NCI-H1092 (cell line): ENCODE data around the gene AMOTL1.

ENCODE experiments used
- DNase-seq: peaks from one replicate; lab custom pipeline; 2025; lab: John Stamatoyannopoulos, UW

AMOTL1 gene

DNA sequence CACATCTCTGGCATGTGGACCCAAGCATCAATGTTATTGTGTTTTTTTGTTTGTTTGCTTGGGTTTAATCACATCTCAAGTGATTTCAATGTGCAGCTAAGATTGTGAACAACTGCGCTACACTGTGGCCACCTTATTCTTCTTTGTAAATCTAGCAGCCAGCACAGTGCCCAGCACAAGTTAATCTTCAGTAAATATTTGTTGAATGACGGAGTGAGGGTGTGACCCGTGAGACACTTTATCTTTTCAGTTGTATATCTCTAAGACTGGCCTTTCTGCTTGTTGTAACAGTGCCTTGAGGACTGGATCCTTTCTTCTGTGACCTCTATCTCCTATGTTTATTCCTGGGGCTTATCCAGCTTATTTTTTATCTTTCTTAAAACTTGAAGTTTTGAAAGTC, 21.4 kb upstream of the AMOTL1 start:
- no peak for DNase-seq

DNA sequence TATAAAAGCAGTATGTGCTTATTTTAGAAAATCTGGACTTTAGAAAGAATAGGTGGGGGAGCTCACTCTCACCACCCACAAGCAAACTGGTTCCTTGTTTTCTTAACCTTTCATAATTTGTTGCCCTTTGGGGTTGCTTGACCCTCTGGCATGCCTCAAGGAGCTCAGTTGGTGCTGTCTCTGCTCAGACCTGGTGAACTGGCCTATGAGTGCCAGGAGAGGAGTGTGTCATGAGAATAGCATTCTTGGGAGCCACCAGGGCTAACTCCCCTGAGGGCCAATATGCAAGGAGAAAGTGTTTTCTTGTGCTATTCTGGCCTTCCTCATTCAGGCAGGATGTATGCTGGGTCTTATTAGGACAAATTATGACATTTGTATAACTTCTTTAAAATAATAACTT, 21.0 kb upstream of the AMOTL1 start:
- DNase-seq = no peak

DNA sequence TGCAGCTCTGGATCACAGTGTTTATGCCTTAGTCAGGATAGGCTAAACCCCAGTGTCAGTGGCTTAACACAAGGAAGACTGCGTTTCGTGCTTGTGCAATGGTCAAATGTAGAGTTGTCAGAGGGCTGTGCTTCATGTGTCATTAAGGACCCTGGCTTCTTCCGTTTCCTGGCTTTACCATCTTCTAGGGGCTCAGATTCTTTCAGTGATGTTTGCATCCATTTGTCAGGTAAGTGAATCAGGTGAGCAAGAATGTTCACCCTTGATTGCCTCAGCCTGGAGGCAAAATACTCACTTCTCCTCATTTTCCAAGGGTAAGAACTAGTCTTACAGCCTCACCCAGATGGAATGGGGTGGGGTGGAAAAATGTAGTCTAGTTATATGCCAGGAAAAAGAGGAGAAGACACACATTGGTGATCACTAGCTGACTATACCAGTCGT, 20.5 kb upstream of the AMOTL1 start:
- DNase-seq = no peak

DNA sequence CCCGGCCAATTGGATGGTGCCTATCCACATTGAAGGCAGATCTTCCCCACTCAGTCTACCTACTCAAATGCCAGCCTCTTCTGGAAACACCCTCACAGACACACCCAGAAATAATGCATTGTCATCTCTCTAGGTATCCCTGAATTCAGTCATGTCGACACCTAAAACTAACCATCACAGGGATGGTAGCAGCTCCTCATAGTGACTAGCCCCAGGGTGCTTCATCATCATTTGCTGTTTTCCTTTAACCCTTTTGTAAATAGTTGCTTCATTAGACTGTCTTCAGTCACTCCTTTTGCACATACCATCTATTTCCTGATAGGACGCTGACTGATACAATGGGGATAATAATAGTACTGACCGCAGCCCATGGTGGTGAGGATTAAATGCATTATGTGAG, 18.8 kb upstream of the AMOTL1 start:
- DNase-seq = no peak

DNA sequence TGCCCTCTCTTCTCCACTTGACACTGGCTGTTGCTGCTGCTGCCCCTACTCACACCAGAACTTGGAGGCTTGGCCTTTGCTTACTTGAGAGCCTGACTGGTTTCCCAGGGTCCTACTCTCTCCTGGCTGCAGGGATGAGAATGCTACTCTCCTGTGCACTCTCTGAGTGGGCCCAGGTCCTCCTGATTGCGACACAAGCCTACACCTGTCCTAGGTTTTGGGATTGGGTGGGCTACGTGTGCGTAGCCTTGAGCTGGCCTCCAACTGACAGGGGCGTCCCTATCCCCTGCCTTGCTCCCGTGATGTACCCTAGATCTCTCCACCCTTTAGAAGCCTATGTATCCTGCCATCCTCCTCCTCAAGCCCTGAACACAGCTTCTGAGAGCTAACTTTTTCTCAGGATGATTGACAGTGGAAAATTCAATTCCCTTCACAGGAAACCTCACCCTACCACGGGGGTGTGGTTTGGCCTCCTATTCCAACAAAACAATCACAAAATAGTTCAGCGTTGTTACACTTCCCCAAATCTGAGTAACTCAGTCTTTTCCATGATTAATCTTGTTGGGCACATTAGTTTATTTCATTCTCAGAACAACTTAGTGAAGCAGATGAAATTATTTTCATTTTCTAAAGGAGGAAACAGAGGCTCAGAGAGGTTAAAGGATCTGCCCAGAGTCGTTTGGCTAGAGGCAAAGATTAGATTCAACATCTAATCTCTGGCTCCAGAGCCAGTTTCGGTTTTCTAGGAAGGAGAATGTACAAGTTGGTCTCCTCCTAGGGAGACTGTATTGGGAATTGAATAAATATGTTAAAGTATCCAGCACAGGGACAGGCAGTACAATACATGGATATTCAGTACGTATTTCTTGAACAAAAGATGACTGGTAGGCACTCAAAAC, 17.6 kb upstream of the AMOTL1 start:
- DNase-seq = no peak

DNA sequence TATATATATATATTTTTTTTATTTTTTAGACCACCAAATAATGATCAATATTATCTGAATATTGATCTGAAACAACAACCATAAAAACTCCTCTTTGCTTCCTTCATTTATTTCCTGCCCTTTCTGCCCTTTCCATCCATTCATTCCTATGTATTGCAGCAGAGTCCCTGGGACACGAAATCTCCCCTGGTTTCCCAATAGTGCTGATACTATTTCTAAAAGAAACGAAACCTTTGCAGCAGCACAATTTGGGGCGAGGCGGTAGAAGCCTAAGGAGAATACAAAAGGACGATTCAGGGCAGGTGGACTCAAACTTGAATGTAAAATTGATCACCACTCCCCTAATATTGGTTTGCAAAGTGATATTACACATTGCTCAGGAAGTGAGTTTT, 16.9 kb upstream of the AMOTL1 start:
- no peak for DNase-seq

DNA sequence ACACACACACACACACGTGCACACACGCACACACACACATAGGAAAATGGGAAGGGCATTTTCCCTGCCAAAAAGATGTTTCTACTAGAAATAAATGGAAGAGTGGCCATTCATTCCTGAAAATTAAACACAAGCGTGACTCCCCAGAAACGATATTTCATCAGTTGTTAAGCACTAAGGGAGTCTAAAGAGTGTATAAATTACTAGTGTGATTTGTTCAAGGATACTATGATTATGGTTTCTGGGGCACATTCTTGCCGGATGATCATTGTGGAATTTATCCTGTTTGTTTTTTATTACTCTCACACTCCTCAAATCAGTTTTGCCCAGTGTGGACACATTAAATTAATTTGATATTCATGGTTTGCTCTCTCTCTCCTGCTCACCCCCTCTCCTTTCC, 16.4 kb upstream of the AMOTL1 start:
- DNase-seq = no peak

DNA sequence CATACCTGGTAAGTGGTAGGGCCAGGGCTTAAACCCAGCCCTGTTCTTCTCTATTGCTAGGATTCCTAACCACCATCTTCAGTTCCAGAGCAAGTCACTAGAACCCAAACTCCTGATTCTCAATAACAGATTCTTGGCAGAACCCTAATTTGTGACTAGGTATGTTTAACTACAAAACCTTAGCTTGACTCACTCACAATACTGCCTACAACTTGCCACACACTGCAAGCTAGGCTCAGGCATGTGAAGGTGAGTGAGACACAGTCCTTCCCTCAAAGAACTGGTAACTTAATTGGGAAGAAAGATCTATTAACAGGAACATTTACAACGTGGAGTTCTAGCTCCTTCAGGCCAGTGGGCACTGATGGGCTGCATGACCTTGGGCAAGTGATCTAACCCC, 14.5 kb upstream of the AMOTL1 start:
- DNase-seq = no peak

DNA sequence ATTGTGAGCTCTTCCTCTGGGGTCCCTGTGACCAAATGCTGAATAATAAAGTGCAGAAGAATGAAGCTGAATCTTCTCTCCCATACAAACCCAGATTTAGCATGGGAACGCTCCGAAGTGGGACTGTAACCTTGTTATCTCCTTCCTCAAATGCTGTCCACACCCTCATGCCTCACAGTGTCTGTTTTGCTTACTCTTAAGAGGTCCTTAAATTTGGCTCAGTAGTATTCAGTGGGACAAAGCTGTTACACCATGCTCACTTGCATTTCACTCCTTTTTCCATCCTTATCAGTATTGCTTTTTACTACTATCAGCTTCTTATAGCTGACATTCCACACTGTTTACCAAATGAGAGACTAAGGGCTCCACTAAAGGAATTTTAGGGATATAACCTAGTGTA, 13.8 kb upstream of the AMOTL1 start:
- DNase-seq = no peak

DNA sequence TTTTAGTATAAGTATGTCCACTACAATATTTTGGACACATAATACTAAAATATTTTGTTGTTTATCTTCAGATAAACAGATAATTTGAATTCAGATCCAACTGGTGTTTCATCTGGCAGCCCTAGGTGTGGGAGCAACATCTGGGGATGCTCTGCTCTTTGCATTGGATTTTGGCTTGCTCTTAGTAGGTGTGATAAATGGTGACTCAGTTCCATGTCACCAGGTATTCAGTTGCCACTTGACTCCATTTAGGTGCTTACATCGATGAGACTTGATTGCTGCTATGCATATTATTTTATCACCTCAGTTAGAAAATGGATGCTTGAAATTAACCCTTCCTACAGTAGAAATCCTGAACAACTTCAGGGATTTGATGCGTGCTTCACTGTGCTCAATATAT, 13.3 kb upstream of the AMOTL1 start:
- no peak for DNase-seq

DNA sequence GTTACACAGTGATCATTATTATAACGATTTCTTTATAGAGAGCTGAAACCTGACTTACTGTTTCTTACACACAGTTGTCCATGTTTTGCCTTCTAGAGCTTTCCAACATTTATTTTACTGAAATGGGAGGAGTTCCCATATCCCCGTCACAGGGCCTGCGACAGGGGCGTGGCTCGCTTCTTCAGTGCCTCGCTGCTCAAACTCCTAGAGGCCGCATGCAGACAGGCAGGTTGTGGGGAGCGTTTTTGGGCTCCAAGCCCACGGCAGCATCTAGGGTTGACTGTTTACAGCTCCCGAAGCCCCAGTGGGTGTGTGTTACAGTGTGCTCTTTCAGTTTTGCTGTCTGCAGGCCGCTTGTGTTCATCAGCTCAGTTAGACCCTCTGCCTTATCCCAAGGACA, 12.7 kb upstream of the AMOTL1 start:
- no peak for DNase-seq

DNA sequence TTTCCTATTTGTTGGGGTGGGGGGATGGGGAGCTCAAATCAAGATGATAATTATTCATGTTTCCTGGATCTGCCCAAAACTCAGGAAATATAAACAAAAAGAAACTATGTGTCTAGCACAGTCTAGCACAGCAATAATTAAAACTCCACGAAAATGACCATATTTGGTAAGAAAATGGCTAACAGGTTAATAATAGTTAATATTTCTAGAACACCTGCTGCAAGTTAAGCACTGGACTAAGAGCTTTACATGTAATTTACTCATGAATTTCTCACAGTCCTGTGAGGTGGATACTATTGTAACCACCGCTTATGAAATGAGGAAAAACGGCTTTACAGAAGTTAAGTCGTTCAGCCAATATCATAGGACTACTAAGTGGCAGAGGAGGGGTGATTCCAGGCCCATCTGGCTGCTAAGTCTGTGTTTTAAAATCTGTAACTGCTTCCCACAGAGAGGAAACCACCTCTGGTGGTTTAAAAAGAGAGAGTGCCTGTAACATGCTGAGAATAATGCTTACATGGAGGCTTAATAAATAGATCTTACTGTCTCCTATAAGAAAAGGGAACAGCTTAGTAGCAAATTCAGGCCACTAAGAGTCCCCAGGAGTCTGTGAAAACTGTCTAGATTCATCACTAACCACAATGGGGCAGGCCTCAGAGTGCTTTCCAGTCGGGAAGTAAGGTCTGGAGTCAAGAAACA, 11.0 kb upstream of the AMOTL1 start:
- no peak for DNase-seq

DNA sequence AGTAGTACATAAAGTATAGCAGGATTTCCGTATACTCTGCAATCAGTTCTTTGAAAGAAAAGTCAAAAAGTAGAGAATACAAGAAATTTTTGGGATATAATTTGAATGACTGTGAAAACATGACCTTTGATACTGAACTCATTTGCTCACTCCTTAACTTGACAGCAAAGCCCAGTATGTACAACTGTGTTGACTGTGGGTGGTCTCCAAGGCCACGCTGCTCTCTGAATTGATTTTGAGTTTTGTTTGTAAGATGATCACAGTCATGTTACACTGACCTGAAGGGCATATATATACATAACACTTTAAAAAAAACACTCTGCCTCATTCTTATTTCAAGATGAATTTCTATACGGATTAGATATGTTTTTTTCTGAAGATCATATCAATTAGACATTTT, 9.5 kb upstream of the AMOTL1 start:
- no peak for DNase-seq

DNA sequence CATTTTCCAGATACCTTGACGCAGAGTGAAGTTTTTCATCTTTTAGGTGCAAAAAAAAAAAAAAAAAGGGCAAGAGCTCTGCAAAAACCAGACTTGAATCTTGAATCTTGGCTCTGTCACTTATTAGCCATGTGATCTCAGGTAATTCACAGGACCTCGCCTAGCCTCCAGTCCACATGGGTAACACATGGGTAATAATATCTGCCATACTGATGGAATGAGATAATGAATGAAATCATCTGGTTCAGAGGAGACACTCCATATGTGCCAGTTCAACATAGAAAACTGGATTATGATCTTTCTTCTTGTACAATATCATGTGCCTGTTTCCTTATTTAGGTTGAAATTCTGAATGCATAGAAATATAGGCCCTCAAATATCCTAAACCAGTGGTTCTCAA, 8.6 kb upstream of the AMOTL1 start:
- no peak for DNase-seq

DNA sequence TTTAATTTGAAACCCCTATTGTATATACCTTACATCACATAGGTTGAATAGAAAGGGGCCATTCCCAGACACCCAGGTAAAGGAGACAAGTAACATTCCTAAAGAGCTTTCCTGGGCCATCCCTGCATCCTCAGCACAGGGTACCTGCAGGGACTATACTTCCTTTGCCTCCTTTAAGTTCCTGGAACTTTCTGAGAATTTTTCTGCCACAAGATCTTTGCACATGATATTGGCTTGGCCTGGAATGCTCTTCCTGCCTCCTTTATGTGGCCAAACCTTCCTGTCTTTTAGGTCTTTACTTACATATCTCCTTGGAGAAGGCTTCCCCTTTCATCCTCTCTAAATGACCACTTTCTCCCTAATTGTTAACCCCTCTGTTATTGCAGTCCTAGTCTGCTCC, 7.9 kb upstream of the AMOTL1 start:
- no peak for DNase-seq

DNA sequence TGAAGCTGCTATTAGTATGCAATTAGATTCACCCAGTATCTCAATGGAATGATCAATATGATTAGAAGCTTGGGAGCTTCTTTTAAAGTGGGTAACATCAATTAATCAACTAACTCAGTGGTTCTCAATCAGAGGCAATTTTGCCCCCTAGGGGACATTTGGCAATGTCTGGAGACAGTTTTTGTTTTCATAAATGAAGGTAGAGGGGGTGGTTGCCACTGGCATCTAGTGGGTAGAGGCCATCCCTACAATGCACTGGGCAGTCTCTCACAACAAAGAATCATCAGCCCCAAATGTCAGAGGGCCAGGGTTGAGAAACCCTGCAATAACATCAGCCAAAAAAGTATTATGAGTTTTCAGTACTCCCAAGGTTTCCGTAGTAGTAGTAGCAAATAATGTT, 5.9 kb upstream of the AMOTL1 start:
- DNase-seq = no peak

DNA sequence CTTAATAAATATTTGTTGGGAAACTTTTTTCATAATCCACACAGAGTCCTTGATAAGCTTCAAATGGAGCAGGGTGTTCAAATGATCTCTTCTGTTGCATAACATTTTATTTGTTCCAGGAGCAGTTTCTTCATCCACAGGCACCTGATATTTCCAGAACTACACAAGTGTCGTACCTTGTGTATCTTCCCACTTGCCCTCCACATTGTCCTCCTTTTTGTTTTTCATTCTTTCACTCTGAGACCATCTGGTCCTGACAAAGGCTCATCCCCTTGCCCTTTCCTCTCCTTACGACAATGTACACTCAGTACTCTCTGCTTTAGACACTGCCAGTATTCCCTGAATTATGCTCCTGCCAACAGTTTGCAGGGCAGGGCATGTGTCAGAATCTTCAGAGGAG, 5.2 kb upstream of the AMOTL1 start:
- DNase-seq = no peak

DNA sequence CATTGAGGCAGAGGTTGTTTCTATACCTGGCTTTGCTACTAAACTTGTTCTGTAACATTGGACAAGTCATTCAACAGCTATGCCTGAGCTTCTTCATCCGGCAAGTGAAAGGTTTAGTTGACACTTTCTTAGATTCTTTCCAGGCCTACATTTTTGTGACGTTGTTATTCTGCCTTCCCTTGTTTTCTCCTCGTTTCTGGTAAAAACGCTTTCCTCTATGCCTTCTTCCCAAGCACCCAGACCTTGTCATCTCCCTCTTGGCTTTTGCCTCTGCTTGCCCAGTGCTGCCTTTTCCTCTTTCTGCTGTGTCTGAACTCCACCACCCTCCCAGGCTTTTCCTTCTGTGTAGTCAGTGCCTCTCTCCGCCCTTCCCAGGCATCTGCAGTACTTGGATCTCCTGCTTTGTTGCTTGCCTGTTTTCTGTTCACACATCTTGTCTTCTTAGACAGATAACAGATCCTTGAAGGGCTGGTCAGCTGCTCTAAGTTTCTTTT, 1.4 kb upstream of the AMOTL1 start:
- DNase-seq = no peak

DNA sequence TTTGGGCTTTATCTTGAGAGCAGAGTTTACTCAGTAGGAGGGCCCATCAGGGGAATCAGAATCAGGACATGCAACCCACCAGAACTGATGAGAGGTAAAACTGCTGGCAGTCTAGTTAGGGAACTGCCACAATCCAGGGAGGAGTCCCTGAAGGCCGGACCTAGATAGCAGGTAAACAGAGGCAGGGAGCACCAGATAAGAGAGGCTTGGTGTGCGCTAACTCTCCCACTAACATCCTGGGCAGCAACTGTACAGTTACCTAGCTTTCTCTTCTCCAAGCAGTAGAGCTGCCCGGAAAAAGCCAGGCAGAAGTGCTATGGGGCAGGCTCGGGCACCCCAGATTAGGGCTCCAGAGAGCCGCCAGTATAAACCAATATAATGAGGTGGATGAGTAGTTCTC, 865 bp upstream of the AMOTL1 start:
- no peak for DNase-seq

DNA sequence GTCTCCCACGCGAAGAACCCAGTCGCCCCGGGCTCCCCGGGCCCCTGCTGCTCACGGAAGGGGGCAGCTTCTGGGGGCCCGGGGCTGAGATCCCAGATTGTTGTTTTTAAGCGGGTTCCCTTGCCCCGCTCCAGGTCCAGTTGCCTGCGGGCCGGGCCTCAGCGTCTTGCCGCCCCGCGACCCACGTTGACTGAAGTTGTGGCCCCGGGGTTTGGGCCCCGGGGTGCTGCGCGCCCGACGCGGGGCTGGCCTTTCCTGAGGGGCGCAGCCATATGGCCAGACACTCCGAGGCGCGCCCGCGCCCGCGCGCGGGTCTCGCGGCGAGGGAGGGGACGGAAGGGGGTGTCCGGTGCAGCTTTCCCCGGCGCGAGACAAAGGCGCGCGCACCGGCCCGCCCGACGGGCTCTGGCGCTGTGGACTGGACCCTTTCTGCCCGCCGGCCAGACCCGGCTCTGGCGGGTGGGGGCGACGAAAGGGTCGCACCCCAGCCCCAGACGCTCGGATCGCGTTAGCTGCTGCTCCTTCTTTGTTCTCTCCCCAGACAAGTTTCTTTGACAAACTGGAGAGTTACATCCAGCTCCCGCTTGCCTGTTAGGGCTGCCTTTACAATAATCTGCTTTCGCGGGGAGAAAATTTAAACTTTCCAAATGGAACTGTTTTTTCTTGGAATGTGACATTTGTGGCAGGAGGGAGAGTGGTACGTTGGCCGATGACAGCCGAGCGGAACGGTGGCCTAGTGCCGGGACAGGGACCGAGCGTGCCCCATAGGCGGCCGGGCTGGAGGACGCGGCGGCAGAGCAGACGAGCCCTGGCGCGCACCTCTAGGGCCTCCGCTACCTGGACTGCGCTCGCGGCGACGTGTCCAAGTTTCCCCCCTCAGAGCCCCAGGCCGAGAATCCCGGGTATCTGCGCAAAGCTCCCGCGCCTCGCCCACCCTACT, 716 bp downstream of the AMOTL1 start:
- DNase-seq = peak; percentile 28

DNA sequence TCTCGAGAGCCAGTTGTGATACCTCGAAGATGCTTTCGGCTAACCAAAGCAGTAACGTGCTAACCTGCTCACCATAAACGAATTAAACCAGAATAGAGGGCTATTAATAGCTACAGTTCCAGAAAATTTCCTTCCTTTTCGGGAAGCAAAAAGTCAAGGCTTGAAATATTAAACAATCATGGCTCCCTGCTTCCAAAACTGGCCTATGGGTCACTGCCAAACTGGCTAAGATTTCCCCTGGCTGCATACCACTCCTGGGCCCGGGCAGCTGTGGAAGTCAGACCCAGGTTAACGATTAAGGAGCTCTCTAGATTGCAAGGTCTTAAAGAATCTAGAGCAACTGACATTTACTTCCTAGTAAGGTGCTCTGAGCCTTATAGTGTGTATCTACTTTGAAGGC, 1.7 kb downstream of the AMOTL1 start:
- DNase-seq = no peak

DNA sequence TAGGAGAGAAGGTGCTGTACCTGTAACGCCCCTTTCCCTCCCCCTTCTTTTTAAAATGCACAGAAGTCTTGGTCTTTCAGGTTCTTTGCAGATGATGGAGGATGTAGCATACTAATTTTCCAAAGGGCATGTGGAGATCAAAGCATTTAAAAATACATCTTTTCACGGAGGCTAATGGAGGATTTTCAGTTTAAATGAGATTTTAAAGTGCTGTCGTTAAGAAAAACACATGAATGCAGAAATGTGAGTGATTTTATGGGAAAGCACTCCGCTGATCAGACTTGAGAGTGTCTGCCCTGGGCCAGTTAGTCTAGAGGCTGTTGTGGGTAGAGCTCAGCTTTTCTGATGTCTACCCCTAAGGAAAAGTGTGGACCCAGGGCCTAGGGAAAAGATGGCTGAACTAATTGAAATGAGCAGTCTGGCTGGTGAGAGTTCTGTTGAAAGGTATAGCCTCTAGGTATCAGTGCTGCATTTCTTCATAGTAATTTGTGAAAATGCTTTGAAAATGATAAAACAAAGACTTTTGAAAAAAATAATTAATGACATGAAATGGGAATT, 2.5 kb downstream of the AMOTL1 start:
- no peak for DNase-seq
